Measurements from ENCODE around the gene ASPSCR1.

DNA sequence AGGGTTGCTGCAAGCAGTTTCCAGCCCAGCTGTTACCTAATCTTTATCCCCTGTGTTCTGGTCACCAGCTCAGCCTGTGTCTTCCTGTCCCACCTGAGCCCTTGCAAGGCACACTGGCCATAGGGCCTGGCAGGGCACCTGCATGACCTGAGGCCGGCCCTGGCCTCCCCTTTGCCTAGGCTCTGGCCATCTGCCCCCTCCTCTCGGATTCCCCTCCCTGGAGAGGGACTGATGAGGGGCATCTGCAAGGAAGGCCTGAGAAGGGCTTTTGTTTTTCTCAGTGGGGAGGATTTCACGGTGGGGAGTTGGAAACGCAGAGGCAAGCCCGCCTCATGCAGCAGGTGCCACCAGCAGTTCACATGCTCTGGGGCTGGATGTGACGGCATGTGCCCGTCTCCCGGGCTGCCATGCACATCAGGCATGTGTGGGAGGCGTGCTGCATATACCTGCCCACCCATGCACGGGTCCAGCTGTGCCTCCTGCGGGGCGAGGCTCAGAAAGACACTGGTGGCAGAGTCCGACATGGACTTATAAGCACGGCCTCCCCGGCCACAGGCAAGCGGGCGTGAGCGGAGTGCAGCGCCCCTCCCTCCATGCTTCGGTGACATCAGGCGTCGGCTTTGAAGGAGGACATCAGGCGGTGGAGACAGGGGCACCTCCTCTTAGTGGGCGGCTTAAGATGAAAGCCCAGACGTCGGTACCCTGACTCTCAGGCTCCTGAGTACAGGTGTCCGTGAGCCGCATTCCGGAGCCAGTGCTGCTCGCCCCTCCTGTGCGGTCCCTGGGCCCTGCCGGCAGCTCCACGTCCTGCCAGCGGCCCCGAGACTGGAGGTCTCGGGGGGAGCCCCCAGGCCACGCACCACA lies 16.5 kb downstream of the ASPSCR1 start:
- TF ChIP-seq SRSF1 (IDR thresholded peaks at IDR 0.05; ENCODE audit: low read depth, low read length) (no peak), FIP1L1 (IDR thresholded peaks at IDR 0.05; ENCODE audit: low read depth, low read length, poor library complexity, severe bottlenecking) (no peak), POLR2A (conservative IDR thresholded peaks at IDR 0.05) (no peak), TEAD1 (CRISPR knock-in tag; IDR thresholded peaks at IDR 0.05) (no peak), NFXL1 (CRISPR knock-in tag; IDR thresholded peaks at IDR 0.05) (no peak), SMARCE1 (IDR thresholded peaks at IDR 0.05) (no peak), CREM (IDR thresholded peaks at IDR 0.05; ENCODE audit: low read depth) (no peak), POLR2AphosphoS5 (IDR thresholded peaks at IDR 0.05; ENCODE audit: control insufficient read depth, insufficient read depth, low read depth, low read length) (no peak), CTCF (IDR thresholded peaks at IDR 0.05 in 2 of 3, conservative IDR thresholded peaks at IDR 0.05 in 1 of 3; ENCODE audit: insufficient read depth in 2 of 3, low read depth in 1 of 3, low read length in 3 of 3) (no peak), NFIC (IDR thresholded peaks at IDR 0.05) (no peak)
- TF ChIP-seq, protein P1, sequence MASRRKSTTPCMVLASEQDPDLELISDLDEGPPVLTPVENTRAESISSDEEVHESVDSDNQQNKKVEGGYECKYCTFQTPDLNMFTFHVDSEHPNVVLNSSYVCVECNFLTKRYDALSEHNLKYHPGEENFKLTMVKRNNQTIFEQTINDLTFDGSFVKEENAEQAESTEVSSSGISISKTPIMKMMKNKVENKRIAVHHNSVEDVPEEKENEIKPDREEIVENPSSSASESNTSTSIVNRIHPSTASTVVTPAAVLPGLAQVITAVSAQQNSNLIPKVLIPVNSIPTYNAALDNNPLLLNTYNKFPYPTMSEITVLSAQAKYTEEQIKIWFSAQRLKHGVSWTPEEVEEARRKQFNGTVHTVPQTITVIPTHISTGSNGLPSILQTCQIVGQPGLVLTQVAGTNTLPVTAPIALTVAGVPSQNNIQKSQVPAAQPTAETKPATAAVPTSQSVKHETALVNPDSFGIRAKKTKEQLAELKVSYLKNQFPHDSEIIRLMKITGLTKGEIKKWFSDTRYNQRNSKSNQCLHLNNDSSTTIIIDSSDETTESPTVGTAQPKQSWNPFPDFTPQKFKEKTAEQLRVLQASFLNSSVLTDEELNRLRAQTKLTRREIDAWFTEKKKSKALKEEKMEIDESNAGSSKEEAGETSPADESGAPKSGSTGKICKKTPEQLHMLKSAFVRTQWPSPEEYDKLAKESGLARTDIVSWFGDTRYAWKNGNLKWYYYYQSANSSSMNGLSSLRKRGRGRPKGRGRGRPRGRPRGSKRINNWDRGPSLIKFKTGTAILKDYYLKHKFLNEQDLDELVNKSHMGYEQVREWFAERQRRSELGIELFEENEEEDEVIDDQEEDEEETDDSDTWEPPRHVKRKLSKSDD (conservative IDR thresholded peaks at IDR 0.05; ENCODE audit: low read length), result no peak
- TF ChIP-seq, protein P2, sequence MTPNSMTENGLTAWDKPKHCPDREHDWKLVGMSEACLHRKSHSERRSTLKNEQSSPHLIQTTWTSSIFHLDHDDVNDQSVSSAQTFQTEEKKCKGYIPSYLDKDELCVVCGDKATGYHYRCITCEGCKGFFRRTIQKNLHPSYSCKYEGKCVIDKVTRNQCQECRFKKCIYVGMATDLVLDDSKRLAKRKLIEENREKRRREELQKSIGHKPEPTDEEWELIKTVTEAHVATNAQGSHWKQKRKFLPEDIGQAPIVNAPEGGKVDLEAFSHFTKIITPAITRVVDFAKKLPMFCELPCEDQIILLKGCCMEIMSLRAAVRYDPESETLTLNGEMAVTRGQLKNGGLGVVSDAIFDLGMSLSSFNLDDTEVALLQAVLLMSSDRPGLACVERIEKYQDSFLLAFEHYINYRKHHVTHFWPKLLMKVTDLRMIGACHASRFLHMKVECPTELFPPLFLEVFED (CRISPR knock-in tag; conservative IDR thresholded peaks at IDR 0.05), result no peak
- TF ChIP-seq, protein P3, sequence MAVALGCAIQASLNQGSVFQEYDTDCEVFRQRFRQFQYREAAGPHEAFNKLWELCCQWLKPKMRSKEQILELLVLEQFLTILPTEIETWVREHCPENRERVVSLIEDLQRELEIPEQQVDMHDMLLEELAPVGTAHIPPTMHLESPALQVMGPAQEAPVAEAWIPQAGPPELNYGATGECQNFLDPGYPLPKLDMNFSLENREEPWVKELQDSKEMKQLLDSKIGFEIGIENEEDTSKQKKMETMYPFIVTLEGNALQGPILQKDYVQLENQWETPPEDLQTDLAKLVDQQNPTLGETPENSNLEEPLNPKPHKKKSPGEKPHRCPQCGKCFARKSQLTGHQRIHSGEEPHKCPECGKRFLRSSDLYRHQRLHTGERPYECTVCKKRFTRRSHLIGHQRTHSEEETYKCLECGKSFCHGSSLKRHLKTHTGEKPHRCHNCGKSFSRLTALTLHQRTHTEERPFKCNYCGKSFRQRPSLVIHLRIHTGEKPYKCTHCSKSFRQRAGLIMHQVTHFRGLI (CRISPR knock-in tag; IDR thresholded peaks at IDR 0.05), result no peak

Data from K562 (cell line).